WTC11 (cell line): Measurements from ENCODE around the gene AMOTL1. TPM values are rescaled to one million over a fixed set of nuclear protein-coding genes. Genes with fewer than 3 reads are reported as not detected.

Experiments
- ATF1 ChIP-seq: sonication (generic); formaldehyde crosslinking; IDR thresholded peaks from 2 replicates; pipeline ENCODE4 v1.8.1; 2023; ENCODE audit warnings: mild to moderate bottlenecking, moderate library complexity, missing genetic modification reagents
- ATF3 ChIP-seq: sonication (generic); formaldehyde crosslinking; conservative IDR thresholded peaks from 2 replicates; pipeline ENCODE4 v1.8.1; 2022; ENCODE audit warnings: mild to moderate bottlenecking, missing genetic modification reagents
- CTCF ChIP-seq: fragments of 200-600 bp; IDR thresholded peaks from 2 replicates; pipeline ENCODE4 v1.8.0; 2022; ENCODE audit warnings: antibody characterized with exemption
- FOXK1 ChIP-seq: sonication (generic); formaldehyde crosslinking; IDR thresholded peaks from 2 replicates; pipeline ENCODE4 v1.8.0; 2022; ENCODE audit warnings: mild to moderate bottlenecking, moderate library complexity, missing genetic modification reagents
- FOXP1 ChIP-seq: sonication (generic); formaldehyde crosslinking; IDR thresholded peaks from 2 replicates; pipeline ENCODE4 v1.8.0; 2022; ENCODE audit warnings: missing genetic modification reagents, mild to moderate bottlenecking, moderate library complexity, borderline replicate concordance
- FOXP4 ChIP-seq: sonication (generic); formaldehyde crosslinking; IDR thresholded peaks from 2 replicates; pipeline ENCODE4 v1.8.0; 2022; ENCODE audit warnings: mild to moderate bottlenecking, missing genetic modification reagents
- HMGXB4 ChIP-seq: sonication (generic); formaldehyde crosslinking; IDR thresholded peaks from 2 replicates; pipeline ENCODE4 v1.8.1; 2023; ENCODE audit warnings: mild to moderate bottlenecking, moderate library complexity, missing genetic modification reagents
- IRF1 ChIP-seq: sonication (generic); formaldehyde crosslinking; IDR thresholded peaks from 2 replicates; pipeline ENCODE4 v1.8.0; 2023; ENCODE audit warnings: missing genetic modification reagents
- JAZF1 ChIP-seq: fragments of 250-450 bp; sonication (Bioruptor Pico); IDR thresholded peaks from 2 replicates; pipeline ENCODE4 v1.9.0; 2021; ENCODE audit warnings: moderate library complexity, mild to moderate bottlenecking, inconsistent platforms
- MLX ChIP-seq: sonication (generic); formaldehyde crosslinking; IDR thresholded peaks from 2 replicates; pipeline ENCODE4 v1.8.1; 2023; ENCODE audit warnings: mild to moderate bottlenecking, missing genetic modification reagents, moderate library complexity
- MXD4 ChIP-seq: fragments of 250-450 bp; sonication (Bioruptor Pico); IDR thresholded peaks from 2 replicates; pipeline ENCODE4 v1.8.0; 2021; ENCODE audit warnings: mild to moderate bottlenecking, moderate library complexity, borderline replicate concordance
- NFATC4 ChIP-seq: fragments of 250-450 bp; sonication (Bioruptor Pico); IDR thresholded peaks from 2 replicates; pipeline ENCODE4 v1.9.0; 2021; ENCODE audit warnings: mild to moderate bottlenecking
- PRDM15 ChIP-seq: sonication (generic); formaldehyde crosslinking; IDR thresholded peaks from 2 replicates; pipeline ENCODE4 v1.8.0; 2022; ENCODE audit warnings: missing genetic modification reagents
- PREB ChIP-seq: sonication (generic); formaldehyde crosslinking; IDR thresholded peaks from 2 replicates; pipeline ENCODE4 v1.8.1; 2022; ENCODE audit warnings: mild to moderate bottlenecking, missing genetic modification reagents, moderate library complexity, borderline replicate concordance
- SMAD4 ChIP-seq: sonication (generic); formaldehyde crosslinking; IDR thresholded peaks from 2 replicates; pipeline ENCODE4 v1.8.0; 2022; ENCODE audit warnings: mild to moderate bottlenecking, missing genetic modification reagents
- SP1 ChIP-seq: sonication (generic); formaldehyde crosslinking; conservative IDR thresholded peaks from 2 replicates; pipeline ENCODE4 v1.8.1; 2022; ENCODE audit warnings: missing genetic modification reagents
- ZNF219 ChIP-seq: sonication (generic); formaldehyde crosslinking; IDR thresholded peaks from 2 replicates; pipeline ENCODE4 v1.8.0; 2023; ENCODE audit warnings: missing genetic modification reagents, mild to moderate bottlenecking, borderline replicate concordance
- ZNF281 ChIP-seq: sonication (generic); formaldehyde crosslinking; IDR thresholded peaks from 2 replicates; pipeline ENCODE4 v1.8.0; 2023; ENCODE audit warnings: mild to moderate bottlenecking, missing genetic modification reagents
- ZNF671 ChIP-seq: fragments of 250-450 bp; sonication (Bioruptor Pico); IDR thresholded peaks from 2 replicates; pipeline ENCODE4 v1.8.0; 2021; ENCODE audit warnings: mild to moderate bottlenecking
- total RNA-seq: library from RNA; stranded (reverse); gene quantifications from 3 replicates; pipeline ENCODE4 v1.2.3, GENCODE V29; 2021

AMOTL1 gene
- total RNA-seq, 1 experiment from 2014 or later: 39.8 TPM

- TF ChIP-seq CTCF: no peak
- TF ChIP-seq ZNF281 (CRISPR knock-in tag): 0 out of 2 replicates have a peak, but pooled peaks have one; percentile 15
- TF ChIP-seq IRF1 (CRISPR knock-in tag): no peak
- TF ChIP-seq ATF3 (CRISPR knock-in tag): no peak
- no peak for TF ChIP-seq ZNF671 (CRISPR knock-in tag)
- TF ChIP-seq JAZF1 (CRISPR knock-in tag): no peak
- no peak for TF ChIP-seq PREB (CRISPR knock-in tag)
- TF ChIP-seq HMGXB4 (CRISPR knock-in tag): peak; percentile 74
- TF ChIP-seq ATF1: no peak
- peak; percentile 84 for TF ChIP-seq FOXP1 (CRISPR knock-in tag)
- TF ChIP-seq SMAD4: no peak
- peak; percentile 78 for TF ChIP-seq SP1 (CRISPR knock-in tag)
- no peak for TF ChIP-seq NFATC4
- no peak for TF ChIP-seq FOXP4 (CRISPR knock-in tag)
- no peak for TF ChIP-seq ZNF219
- TF ChIP-seq PRDM15 (CRISPR knock-in tag): peak; percentile 96
- no peak for TF ChIP-seq MXD4 (CRISPR knock-in tag)
- TF ChIP-seq MLX (CRISPR knock-in tag): no peak
- TF ChIP-seq FOXK1 (CRISPR knock-in tag): peak; percentile 55; the same call in 1 of the 2 replicates
Observed at GRCh38 chr11:94767701-94768601, at the start of gene AMOTL1 (continued).
